Right lung (tissue), 5 donors: ENCODE measurements around the gene BTBD2. TPM values are rescaled to one million over a fixed set of nuclear protein-coding genes. Genes with fewer than 3 reads are reported as not detected.
"Not testable (repeated sequence)": the region's sequence is repeated elsewhere in the genome, so short reads cannot be mapped to it uniquely, and the experiment has no call there.

Experiments
- DNase-seq, 2 donors: peaks; one replicate each; pipeline ENCODE4 v3.0.0-alpha.2; 2013
- polyA plus RNA-seq, 5 donors: library from polyadenylated mRNA; unstranded; fragments of 120-200 nt; gene quantifications; one replicate each; pipeline versions ENCODE4 v1.2.1 to v1.2.3, GENCODE V29; 2013; ENCODE audit warnings: inconsistent platforms in 1 of 5, low replicate concordance in 1 of 5; ENCODE audit not compliant: insufficient read length in 5 of 5, insufficient read depth in 1 of 5

Gene BTBD2
- polyA plus RNA-seq, 5 donors = 70.5 to 131 (median 97.0) TPM

GRCh38 chr19:2041433-2041682, 25.8 kb upstream of the BTBD2 start:
- no peak for DNase-seq

- no peak for DNase-seq
Measured at GRCh38 chr19:2040647-2041432, 25.3 kb upstream of the BTBD2 start.

- DNase-seq = no peak
Measured at GRCh38 chr19:2039959-2040646, 24.6 kb upstream of the BTBD2 start.

- DNase-seq = no peak
Measured at GRCh38 chr19:2039089-2039958, 23.8 kb upstream of the BTBD2 start.

- no peak for DNase-seq
Measured at GRCh38 chr19:2038284-2039088, 23.0 kb upstream of the BTBD2 start.

GRCh38 chr19:2037651-2038255, 22.2 kb upstream of the BTBD2 start:
- DNase-seq = no peak

GRCh38 chr19:2036424-2036823, 20.9 kb upstream of the BTBD2 start:
- no peak for DNase-seq

GRCh38 chr19:2035590-2035991, 20.1 kb upstream of the BTBD2 start:
- no peak for DNase-seq

GRCh38 chr19:2034729-2035589, 19.4 kb upstream of the BTBD2 start:
- no peak for DNase-seq

- not testable (repeated sequence) for DNase-seq
Measured at GRCh38 chr19:2034253-2034652, 18.7 kb upstream of the BTBD2 start.

GRCh38 chr19:2033825-2034159, 18.3 kb upstream of the BTBD2 start:
- DNase-seq = no peak

GRCh38 chr19:2033115-2033824, 17.8 kb upstream of the BTBD2 start:
- no peak for DNase-seq

GRCh38 chr19:2032296-2032941, 16.9 kb upstream of the BTBD2 start:
- DNase-seq = peak; percentile 82 to 83

- DNase-seq = peak in 1 of 2 donors; percentile 55
Measured at GRCh38 chr19:2027361-2027760, 11.8 kb upstream of the BTBD2 start.

- no peak for DNase-seq
Measured at GRCh38 chr19:2026770-2027169, 11.3 kb upstream of the BTBD2 start.

GRCh38 chr19:2022289-2022688, 6.8 kb upstream of the BTBD2 start:
- DNase-seq = no peak

GRCh38 chr19:2021453-2022140, 6.1 kb upstream of the BTBD2 start:
- DNase-seq = no peak

GRCh38 chr19:2018752-2019151, 3.2 kb upstream of the BTBD2 start:
- no peak for DNase-seq
